Calu3 (cell line): ENCODE results near the gene PTGES3. TPM values are rescaled to one million over a fixed set of nuclear protein-coding genes. Genes with fewer than 3 reads are reported as not detected.
"Not testable (repeated sequence)": the region's sequence is repeated elsewhere in the genome, so short reads cannot be mapped to it uniquely, and the experiment has no call there.

Experiments
- BruUV-seq: library from RNA; stranded (reverse); fragments of 400-500 nt; replicated peaks from 2 replicates; lab custom pipeline; 2021; lab: Mats Ljungman, UMichigan
- CTCF ChIA-PET: fragments of 300-600 bp; sonication (Branson Sonifier 250); formaldehyde crosslinking; loops from one replicate; lab custom pipeline; 2022; ENCODE audit warnings: antibody characterized with exemption; lab: Charles Lee
- DNase-seq: peaks from one replicate; pipeline ENCODE4 v3.0.0; 2022
- H3K27ac Mint-ChIP-seq: one replicate; pipeline ENCODE4 v1.8.0; 2022; ENCODE audit warnings: mixed read lengths; ENCODE audit not compliant: unreplicated experiment
- H3K27me3 Mint-ChIP-seq: one replicate; pipeline ENCODE4 v1.8.0; 2022; ENCODE audit warnings: mixed read lengths; ENCODE audit not compliant: unreplicated experiment
- H3K36me3 Mint-ChIP-seq: one replicate; pipeline ENCODE4 v1.8.0; 2022; ENCODE audit warnings: mild to moderate bottlenecking, moderate library complexity, mixed read lengths; ENCODE audit not compliant: insufficient read depth, unreplicated experiment
- H3K4me1 Mint-ChIP-seq: one replicate; pipeline ENCODE4 v1.8.0; 2022; ENCODE audit warnings: mild to moderate bottlenecking, low read depth, mixed read lengths; ENCODE audit not compliant: unreplicated experiment
- H3K4me3 Mint-ChIP-seq: one replicate; pipeline ENCODE4 v1.8.0; 2022; ENCODE audit warnings: mild to moderate bottlenecking, low read depth, moderate library complexity, mixed read lengths; ENCODE audit not compliant: unreplicated experiment
- H3K9me3 Mint-ChIP-seq: one replicate; pipeline ENCODE4 v1.8.0; 2022; ENCODE audit warnings: low read depth, mixed read lengths; ENCODE audit not compliant: unreplicated experiment
- CTCF ChIP-seq: fragments of 200-600 bp; IDR thresholded peaks from one replicate; pipeline ENCODE4 v1.8.0; 2022; ENCODE audit warnings: antibody characterized with exemption; ENCODE audit not compliant: unreplicated experiment
- intact Hi-C: fragments of 100-400 bp; cut with micrococcal nuclease; formaldehyde crosslinking; loops from one replicate; pipeline ENCODE4 v1.10.0; 2022; ENCODE audit not compliant: unreplicated experiment
- total RNA-seq: library from RNA; stranded (reverse); gene quantifications from 2 replicates; pipeline ENCODE4 v1.2.3, GENCODE V29; 2022

Gene PTGES3
- total RNA-seq, 1 experiment from 2014 or later, result 437 TPM

- Mint-ChIP-seq H3K9me3 (no peaks in the 10 kb centered on the region), H3K27me3 (no peaks in the 10 kb centered on the region), H3K27ac (no peak overlapping the region), H3K36me3 (peaks cover 83% of the 10 kb centered on the region), H3K4me3 (no peak overlapping the region), H3K4me1 (peaks cover 9% of the 10 kb centered on the region)
- CTCF ChIA-PET, result interaction anchor here (0.6 to 0.7 kb wide), 3 partner anchors 14 to 821 kb away, joined by 3 to 7 read pairs (median 6); no protein-coding TSS in a partner anchor
- DNase-seq, result no peak
- intact Hi-C loops, result no loop called here
- BruUV-seq, result no TSS peak
- no peak for TF ChIP-seq CTCF
Observed at GRCh38 chr12:56661979-56662638, 26.0 kb downstream of the PTGES3 start.

GRCh38 chr12:56661560-56661959, 26.5 kb downstream of the PTGES3 start:
- CTCF ChIA-PET, result interaction anchor here (0.6 kb wide), 1 partner anchor 552 kb away, joined by 6 read pairs; no protein-coding TSS in a partner anchor
- no peak for DNase-seq
- Mint-ChIP-seq H3K4me3 (no peak overlapping the region), H3K4me1 (peaks cover 8% of the 10 kb centered on the region), H3K36me3 (peaks cover 78% of the 10 kb centered on the region), H3K9me3 (no peaks in the 10 kb centered on the region), H3K27me3 (no peaks in the 10 kb centered on the region), H3K27ac (peak overlapping the region; percentile 50)
- no peak for TF ChIP-seq CTCF
- intact Hi-C loops, result no loop called here
- no TSS peak for BruUV-seq

- Mint-ChIP-seq H3K27ac (peak overlapping the region; percentile 80), H3K4me1 (peaks cover 8% of the 10 kb centered on the region), H3K9me3 (no peaks in the 10 kb centered on the region), H3K4me3 (no peak overlapping the region), H3K27me3 (no peaks in the 10 kb centered on the region), H3K36me3 (peaks cover 51% of the 10 kb centered on the region)
- intact Hi-C loops, result no loop called here
- DNase-seq, result no peak
- no peak for TF ChIP-seq CTCF
- CTCF ChIA-PET, result interaction anchor here (0.6 kb wide), 1 partner anchor 24 kb away, joined by 3 read pairs; no protein-coding TSS in a partner anchor
- BruUV-seq, result no TSS peak
Observed at GRCh38 chr12:56658921-56659320, 29.2 kb downstream of the PTGES3 start.

GRCh38 chr12:56657416-56658379, 30.4 kb downstream of the PTGES3 start:
- no TSS peak for BruUV-seq
- no peak for DNase-seq
- CTCF ChIA-PET, result no interaction called here
- no peaks in the 10 kb centered on the region for H3K27me3 Mint-ChIP-seq
- no peak for TF ChIP-seq CTCF
- H3K36me3 Mint-ChIP-seq, result peaks cover 44% of the 10 kb centered on the region
- peaks cover 8% of the 10 kb centered on the region for H3K4me1 Mint-ChIP-seq
- H3K4me3 Mint-ChIP-seq, result no peak overlapping the region
- no peaks in the 10 kb centered on the region for H3K9me3 Mint-ChIP-seq
- no peak overlapping the region for H3K27ac Mint-ChIP-seq
- intact Hi-C loops, result no loop called here

GRCh38 chr12:56653781-56654180, 34.3 kb downstream of the PTGES3 start:
- BruUV-seq, H3K9me3 Mint-ChIP-seq, H3K27me3 Mint-ChIP-seq, DNase-seq, H3K4me1 Mint-ChIP-seq, H3K27ac Mint-ChIP-seq, H3K4me3 Mint-ChIP-seq, intact Hi-C loops, H3K36me3 Mint-ChIP-seq: not testable (repeated sequence)
- CTCF ChIA-PET, result interaction anchor here (0.6 kb wide), 1 partner anchor 18 kb away, joined by 4 read pairs; no protein-coding TSS in a partner anchor

- DNase-seq, H3K27ac Mint-ChIP-seq, BruUV-seq, H3K9me3 Mint-ChIP-seq, CTCF ChIA-PET, H3K27me3 Mint-ChIP-seq, intact Hi-C loops, H3K4me3 Mint-ChIP-seq: not testable (repeated sequence)
- peaks cover 18% of the 10 kb centered on the region for H3K4me1 Mint-ChIP-seq
- peaks cover 36% of the 10 kb centered on the region for H3K36me3 Mint-ChIP-seq
Observed at GRCh38 chr12:56648023-56648422, 40.1 kb downstream of the PTGES3 start.
